Astrocyte (in vitro differentiated cells and primary cell): ENCODE measurements around the gene COG5.

Source experiments
- EZH2 ChIP-seq: IDR thresholded peaks from 2 replicates; pipeline ENCODE4 v1.6.1; 2012; ENCODE audit warnings: mild to moderate bottlenecking, low read length, inconsistent platforms; ENCODE audit not compliant: insufficient read depth
- TF ChIP-seq, protein P1 (sequence below): IDR thresholded peaks from 2 replicates; pipeline ENCODE4 v1.5.1; 2011; ENCODE audit warnings: low read depth, mild to moderate bottlenecking, inconsistent platforms, low read length, moderate library complexity; ENCODE audit not compliant: insufficient read depth

DNA sequence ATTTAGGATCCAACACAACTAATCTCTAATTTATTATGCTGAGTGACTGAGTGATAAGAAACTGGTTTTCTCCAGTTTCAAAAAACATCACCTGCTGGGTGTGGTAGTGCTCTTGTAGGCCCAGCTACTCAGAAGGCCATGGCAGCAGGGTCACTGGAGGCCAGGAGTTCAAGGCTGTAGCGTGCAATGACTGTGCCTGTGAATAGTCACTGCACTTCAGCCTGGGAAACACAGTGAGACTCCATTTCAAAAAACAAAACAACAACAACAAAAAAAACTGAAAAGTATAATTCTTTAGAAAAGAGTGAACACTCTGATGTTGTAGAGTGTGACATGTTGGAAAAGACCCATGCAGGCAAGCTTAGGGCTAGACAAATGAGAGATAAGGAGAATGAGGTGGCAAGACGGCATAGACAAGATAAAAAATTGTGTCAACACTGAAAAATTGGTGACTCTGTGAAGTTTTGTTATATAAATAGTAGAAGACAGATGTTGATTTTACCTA lies 243.9 kb downstream of the COG5 start:
- TF ChIP-seq, protein P1, sequence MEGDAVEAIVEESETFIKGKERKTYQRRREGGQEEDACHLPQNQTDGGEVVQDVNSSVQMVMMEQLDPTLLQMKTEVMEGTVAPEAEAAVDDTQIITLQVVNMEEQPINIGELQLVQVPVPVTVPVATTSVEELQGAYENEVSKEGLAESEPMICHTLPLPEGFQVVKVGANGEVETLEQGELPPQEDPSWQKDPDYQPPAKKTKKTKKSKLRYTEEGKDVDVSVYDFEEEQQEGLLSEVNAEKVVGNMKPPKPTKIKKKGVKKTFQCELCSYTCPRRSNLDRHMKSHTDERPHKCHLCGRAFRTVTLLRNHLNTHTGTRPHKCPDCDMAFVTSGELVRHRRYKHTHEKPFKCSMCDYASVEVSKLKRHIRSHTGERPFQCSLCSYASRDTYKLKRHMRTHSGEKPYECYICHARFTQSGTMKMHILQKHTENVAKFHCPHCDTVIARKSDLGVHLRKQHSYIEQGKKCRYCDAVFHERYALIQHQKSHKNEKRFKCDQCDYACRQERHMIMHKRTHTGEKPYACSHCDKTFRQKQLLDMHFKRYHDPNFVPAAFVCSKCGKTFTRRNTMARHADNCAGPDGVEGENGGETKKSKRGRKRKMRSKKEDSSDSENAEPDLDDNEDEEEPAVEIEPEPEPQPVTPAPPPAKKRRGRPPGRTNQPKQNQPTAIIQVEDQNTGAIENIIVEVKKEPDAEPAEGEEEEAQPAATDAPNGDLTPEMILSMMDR: no peak
- no peak for TF ChIP-seq EZH2
